ENCODE measurements around the gene CLPX. TPM values are rescaled to one million over a fixed set of nuclear protein-coding genes. Genes with fewer than 3 reads are reported as not detected.
"Not testable (repeated sequence)": the region's sequence is repeated elsewhere in the genome, so short reads cannot be mapped to it uniquely, and the experiment has no call there.

Gene CLPX
- polyA plus RNA-seq, 1 experiment = 13.3 TPM

DNA sequence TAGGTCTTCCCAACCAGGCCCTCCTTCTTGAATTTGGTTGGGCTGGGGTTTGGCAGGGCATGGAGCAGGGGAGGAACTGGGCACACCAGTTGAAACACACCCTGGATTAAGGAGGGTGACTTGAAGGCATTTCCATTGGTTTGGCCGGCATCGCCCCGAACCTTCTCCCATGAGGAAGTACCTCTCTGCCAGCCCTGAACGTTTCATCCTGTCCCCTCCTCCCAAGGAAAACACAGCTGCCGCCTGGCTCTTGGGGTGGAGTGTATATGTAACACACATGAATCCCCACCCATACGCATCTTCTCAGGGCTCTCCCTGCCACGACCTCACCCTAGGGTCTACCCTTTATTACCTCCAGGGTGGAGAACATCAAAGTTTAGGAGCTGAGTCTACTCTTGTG, 84.7 kb downstream of the CLPX start:
- no peak overlapping the region for H3K4me3 ChIP-seq (ENCODE audit: low read depth, low read length)
- POLR2A ChIA-PET = no interaction called here
- no peak for DNase-seq (ENCODE audit: low read depth)
- H3K27me3 ChIP-seq (ENCODE audit: control insufficient read depth, insufficient read depth, low read length) = no peaks in the 10 kb centered on the region
- TF ChIP-seq, protein P1, sequence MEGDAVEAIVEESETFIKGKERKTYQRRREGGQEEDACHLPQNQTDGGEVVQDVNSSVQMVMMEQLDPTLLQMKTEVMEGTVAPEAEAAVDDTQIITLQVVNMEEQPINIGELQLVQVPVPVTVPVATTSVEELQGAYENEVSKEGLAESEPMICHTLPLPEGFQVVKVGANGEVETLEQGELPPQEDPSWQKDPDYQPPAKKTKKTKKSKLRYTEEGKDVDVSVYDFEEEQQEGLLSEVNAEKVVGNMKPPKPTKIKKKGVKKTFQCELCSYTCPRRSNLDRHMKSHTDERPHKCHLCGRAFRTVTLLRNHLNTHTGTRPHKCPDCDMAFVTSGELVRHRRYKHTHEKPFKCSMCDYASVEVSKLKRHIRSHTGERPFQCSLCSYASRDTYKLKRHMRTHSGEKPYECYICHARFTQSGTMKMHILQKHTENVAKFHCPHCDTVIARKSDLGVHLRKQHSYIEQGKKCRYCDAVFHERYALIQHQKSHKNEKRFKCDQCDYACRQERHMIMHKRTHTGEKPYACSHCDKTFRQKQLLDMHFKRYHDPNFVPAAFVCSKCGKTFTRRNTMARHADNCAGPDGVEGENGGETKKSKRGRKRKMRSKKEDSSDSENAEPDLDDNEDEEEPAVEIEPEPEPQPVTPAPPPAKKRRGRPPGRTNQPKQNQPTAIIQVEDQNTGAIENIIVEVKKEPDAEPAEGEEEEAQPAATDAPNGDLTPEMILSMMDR (IDR thresholded peaks at IDR 0.05; ENCODE audit: insufficient read depth, low read depth, low read length) = no peak
- CTCF ChIA-PET = interaction anchor here (0.8 to 5.6 kb wide), 11 partner anchors 8 to 67 kb away, joined by 3 to 70 read pairs (median 7); partner anchors contain the start of gene UBAP1L
- H3K36me3 ChIP-seq (ENCODE audit: control insufficient read depth, insufficient read depth, low read length) = peaks cover 15% of the 10 kb centered on the region

DNA sequence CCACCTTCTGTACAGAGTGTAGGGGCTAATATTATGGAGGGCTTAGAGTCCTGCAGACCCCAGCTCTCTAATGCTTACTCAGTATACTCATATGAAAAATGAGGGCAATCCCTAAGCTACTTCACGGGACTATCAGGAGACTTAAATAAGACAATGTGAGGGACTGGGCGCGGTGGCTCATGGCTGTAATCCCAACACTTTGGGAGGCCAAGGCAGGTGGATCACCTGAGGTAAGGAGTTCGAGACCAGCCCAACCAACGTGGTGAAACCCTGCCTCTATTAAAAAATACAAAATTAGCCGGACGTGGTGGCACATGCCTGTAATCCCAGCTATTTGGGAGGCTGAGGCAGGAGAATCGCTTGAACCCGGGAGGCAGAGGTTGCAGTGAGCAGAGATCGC, 85.3 kb downstream of the CLPX start:
- H3K4me3 ChIP-seq (ENCODE audit: low read depth, low read length); DNase-seq (ENCODE audit: low read depth); H3K27me3 ChIP-seq (ENCODE audit: control insufficient read depth, insufficient read depth, low read length); POLR2A ChIA-PET: not testable (repeated sequence)
- CTCF ChIA-PET = interaction anchor here (0.8 to 5.6 kb wide), 6 partner anchors 11 to 46 kb away, joined by 3 to 70 read pairs (median 14); partner anchors contain the start of gene UBAP1L
- H3K36me3 ChIP-seq (ENCODE audit: control insufficient read depth, insufficient read depth, low read length) = peaks cover 12% of the 10 kb centered on the region

DNA sequence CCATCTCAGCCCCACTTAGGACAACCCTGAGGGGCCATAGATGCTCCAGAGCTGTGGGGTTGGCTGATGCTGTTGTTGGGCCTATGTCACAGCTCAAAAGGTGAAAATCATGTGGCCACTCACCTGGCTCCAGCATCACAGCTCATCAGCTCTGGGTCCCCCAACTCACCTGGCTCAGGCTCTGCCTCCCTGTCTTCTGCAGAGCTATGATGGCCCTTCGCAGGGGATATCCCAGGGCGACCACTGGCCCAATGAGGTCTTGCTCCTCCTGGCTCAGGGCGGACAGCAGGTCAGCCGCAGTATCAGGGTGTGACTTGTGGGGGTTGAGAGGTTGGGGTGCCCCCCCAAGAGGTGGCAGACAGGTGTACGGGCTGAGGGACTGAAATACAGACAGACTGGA, 85.8 kb downstream of the CLPX start:
- ChIA-PET POLR2A (no interaction called here), CTCF (interaction anchor here (0.8 to 5.6 kb wide), 2 partner anchors 21 to 46 kb away, joined by 3 to 70 read pairs; no protein-coding TSS in a partner anchor)
- no peak for DNase-seq (ENCODE audit: low read depth)
- H3K36me3 ChIP-seq (ENCODE audit: control insufficient read depth, insufficient read depth, low read length) = peaks cover 12% of the 10 kb centered on the region
- TF ChIP-seq, protein P1 (IDR thresholded peaks at IDR 0.05; ENCODE audit: insufficient read depth, low read depth, low read length) = no peak
- H3K27me3 ChIP-seq (ENCODE audit: control insufficient read depth, insufficient read depth, low read length) = no peaks in the 10 kb centered on the region
- H3K4me3 ChIP-seq (ENCODE audit: low read depth, low read length) = no peak overlapping the region

Small RNA genes within 50 kb of the gene (small RNA-seq; reads per million reads assigned to genes)
- not detected for gene AC013553.1 (ENCODE audit: insufficient read length, low read depth, low replicate concordance)
- not detected for gene AC068213.1 (ENCODE audit: insufficient read length, low read depth, low replicate concordance)
- not detected for gene RNU6-686P (ENCODE audit: insufficient read length, low read depth, low replicate concordance)

Other genes starting within 250 kb of the CLPX start
- gene SPG21, start 195.4 kb downstream of the CLPX start, polyA plus RNA-seq (2011; rRNA removed) = 54.7 and 59.9 TPM in 2 replicates
- 6.4 and 9.6 TPM in 2 replicates for gene MTFMT, start 155.7 kb downstream of the CLPX start, polyA plus RNA-seq (2011; rRNA removed)
- not detected in 2 replicates for gene SLC51B, start 140.0 kb downstream of the CLPX start, polyA plus RNA-seq (2011; rRNA removed)
- 0.12 and 0.16 TPM in 2 replicates for gene RASL12, start 117.4 kb downstream of the CLPX start, polyA plus RNA-seq (2011; rRNA removed)
- gene KBTBD13, start 108.6 kb downstream of the CLPX start, polyA plus RNA-seq (2011; rRNA removed) = not detected in 2 replicates
- gene UBAP1L, start 70.1 kb downstream of the CLPX start, polyA plus RNA-seq (2011; rRNA removed) = 0.72 and 1.0 TPM in 2 replicates
- 11.8 and 12.0 TPM in 2 replicates for gene PDCD7, start 51.5 kb downstream of the CLPX start, polyA plus RNA-seq (2011; rRNA removed)
- gene CILP, start 26.1 kb upstream of the CLPX start, polyA plus RNA-seq (2011; rRNA removed) = 0.07 and 0.09 TPM in 2 replicates
- 5.1 and 5.2 TPM in 2 replicates for gene PARP16, start 101.5 kb upstream of the CLPX start, polyA plus RNA-seq (2011; rRNA removed)
- gene RNU5A-1, start 110.7 kb upstream of the CLPX start, polyA plus RNA-seq (2011; rRNA removed) = not detected in 2 replicates
- not detected in 2 replicates for gene RNU5B-1, start 119.3 kb upstream of the CLPX start, polyA plus RNA-seq (2011; rRNA removed)
- gene IGDCC3, start 192.7 kb upstream of the CLPX start, polyA plus RNA-seq (2011; rRNA removed) = not detected in 2 replicates
- 1.1 and 1.2 TPM in 2 replicates for gene IGDCC4, start 237.6 kb upstream of the CLPX start, polyA plus RNA-seq (2011; rRNA removed)

All from BJ (cell line).